ENCODE data around the gene ADISSP.

DNA sequence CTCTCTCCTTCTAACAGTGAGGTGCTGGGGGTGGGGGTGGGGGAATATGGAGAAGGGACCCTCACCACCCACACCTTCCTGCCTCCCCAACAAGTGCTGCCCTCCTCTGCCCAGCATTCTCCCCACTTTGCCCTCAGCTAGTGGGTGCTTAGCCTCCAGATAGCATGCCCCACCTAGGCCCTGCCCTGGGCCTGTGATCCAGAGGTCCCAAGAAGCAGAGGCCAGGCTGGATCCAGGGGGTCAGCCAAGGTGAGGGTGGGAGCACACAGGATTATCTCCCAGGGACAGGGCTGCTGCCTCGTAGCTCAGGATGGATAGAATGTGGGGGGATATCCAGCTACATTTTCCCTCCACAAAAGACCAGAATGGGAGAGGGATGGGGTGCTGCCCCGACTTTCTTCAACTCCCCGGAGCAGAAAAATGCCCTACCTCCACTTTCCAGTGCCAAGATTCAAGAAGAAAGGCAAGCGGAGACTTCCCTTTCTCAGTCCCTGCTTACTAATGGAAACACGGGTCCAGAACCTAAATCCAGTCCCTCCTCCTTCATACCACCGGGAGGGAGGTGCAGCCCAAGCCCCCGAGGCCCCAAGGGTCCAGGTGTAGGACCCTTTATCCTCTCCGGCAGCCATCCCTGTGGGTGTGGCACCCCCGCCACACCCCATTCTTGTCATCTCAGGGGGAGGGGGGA is 987 bp downstream of the ADISSP start:
- TF ChIP-seq CTCF (IDR thresholded peaks at IDR 0.05) (no peak), ZFX (IDR thresholded peaks at IDR 0.05; ENCODE audit: borderline replicate concordance) (no peak)
